IPS DF 6.9 (cell line): Measurements from ENCODE around the gene MIPOL1.
"Not testable (repeated sequence)": the region's sequence is repeated elsewhere in the genome, so short reads cannot be mapped to it uniquely, and the experiment has no call there.

Source experiments
- DNase-seq: peaks from one replicate; pipeline ENCODE4 v3.0.0-alpha.2; 2013; ENCODE audit warnings: low read depth, low spot score
- H3K27ac ChIP-seq: one replicate; pipeline ENCODE4 v1.5.1; 2013; ENCODE audit warnings: low read length, control low read depth
- H3K27me3 ChIP-seq: 2 replicates; pipeline ENCODE4 v1.6.1; 2013; ENCODE audit warnings: mild to moderate bottlenecking, low read length; ENCODE audit not compliant: control insufficient read depth, insufficient read depth
- H3K36me3 ChIP-seq: 2 replicates; pipeline ENCODE4 v1.6.1; 2013; ENCODE audit warnings: low read length; ENCODE audit not compliant: control insufficient read depth, insufficient read depth
- H3K4me1 ChIP-seq: 2 replicates; pipeline ENCODE4 v1.6.1; 2013; ENCODE audit warnings: low read length; ENCODE audit not compliant: control insufficient read depth, insufficient read depth
- H3K4me3 ChIP-seq: 2 replicates; pipeline ENCODE4 v1.5.1; 2013; ENCODE audit warnings: mild to moderate bottlenecking, low read length
- H3K9me3 ChIP-seq: 2 replicates; pipeline ENCODE4 v1.6.1; 2013; ENCODE audit warnings: low read length, inconsistent platforms; ENCODE audit not compliant: control insufficient read depth, insufficient read depth
- WGBS: extraction: QIAGEN DNeasy Blood & Tissue Kit; methylation state at CpG from one replicate; pipeline ENCODE4 v1.1.7; 2013; ENCODE audit warnings: mixed read lengths, missing lambda C conversion rate; ENCODE audit not compliant: insufficient read length, insufficient coverage; 5-methylcytosine and 5-hydroxymethylcytosine counted together

Gene MIPOL1

GRCh38 chr14:37230551-37231194 lies 32.9 kb downstream of the MIPOL1 start:
- no CpG with 5 or more reads among the region's 5 CpGs for WGBS
- no peak overlapping the region for H3K27ac ChIP-seq
- H3K4me1 ChIP-seq: no peaks in the 10 kb centered on the region
- H3K4me3 ChIP-seq: no peak overlapping the region
- H3K27me3 ChIP-seq: no peaks in the 10 kb centered on the region
- H3K36me3 ChIP-seq: no peaks in the 10 kb centered on the region
- H3K9me3 ChIP-seq: no peaks in the 10 kb centered on the region
- no peak for DNase-seq

- peak; percentile 41 for DNase-seq
Measured at GRCh38 chr14:37232907-37233481, 35.3 kb downstream of the MIPOL1 start.

GRCh38 chr14:37234222-37234621 lies 36.5 kb downstream of the MIPOL1 start:
- Histone ChIP-seq H3K9me3 (no peaks in the 10 kb centered on the region), H3K27ac (no peak overlapping the region), H3K4me3 (no peak overlapping the region), H3K27me3 (no peaks in the 10 kb centered on the region), H3K4me1 (no peaks in the 10 kb centered on the region), H3K36me3 (no peaks in the 10 kb centered on the region)
- WGBS: no CpG with 5 or more reads among the region's 3 CpGs
- no peak for DNase-seq

More at GRCh38 chr14:37232907-37233481, 35.3 kb downstream of the MIPOL1 start:
- no peaks in the 10 kb centered on the region for H3K36me3 ChIP-seq
- H3K27me3 ChIP-seq: no peaks in the 10 kb centered on the region
- no peak overlapping the region for H3K27ac ChIP-seq
- no CpG with 5 or more reads among the region's 1 CpG for WGBS
- H3K4me1 ChIP-seq: no peaks in the 10 kb centered on the region
- H3K4me3 ChIP-seq: no peak overlapping the region
- H3K9me3 ChIP-seq: no peaks in the 10 kb centered on the region

GRCh38 chr14:37236044-37236443 lies 38.3 kb downstream of the MIPOL1 start:
- H3K4me3 ChIP-seq, DNase-seq, H3K9me3 ChIP-seq, H3K4me1 ChIP-seq, H3K27me3 ChIP-seq, H3K36me3 ChIP-seq, H3K27ac ChIP-seq: not testable (repeated sequence)
- whole genome bisulfite sequencing: no CpG with 5 or more reads among the region's 4 CpGs

GRCh38 chr14:37237094-37237493 lies 39.4 kb downstream of the MIPOL1 start:
- no peaks in the 10 kb centered on the region for H3K9me3 ChIP-seq
- no peak for DNase-seq
- no peaks in the 10 kb centered on the region for H3K36me3 ChIP-seq
- H3K4me1 ChIP-seq: no peaks in the 10 kb centered on the region
- H3K27ac ChIP-seq: no peak overlapping the region
- H3K27me3 ChIP-seq: no peaks in the 10 kb centered on the region
- no peak overlapping the region for H3K4me3 ChIP-seq

GRCh38 chr14:37237735-37238200 lies 40.0 kb downstream of the MIPOL1 start:
- Histone ChIP-seq H3K4me3 (no peak overlapping the region), H3K27ac (no peak overlapping the region), H3K4me1 (no peaks in the 10 kb centered on the region), H3K27me3 (no peaks in the 10 kb centered on the region), H3K9me3 (no peaks in the 10 kb centered on the region), H3K36me3 (no peaks in the 10 kb centered on the region)
- WGBS: no CpG with 5 or more reads among the region's 5 CpGs
- no peak for DNase-seq

GRCh38 chr14:37241198-37241597 lies 43.5 kb downstream of the MIPOL1 start:
- H3K27me3 ChIP-seq: no peaks in the 10 kb centered on the region
- no peaks in the 10 kb centered on the region for H3K4me1 ChIP-seq
- no peak overlapping the region for H3K27ac ChIP-seq
- H3K9me3 ChIP-seq: no peaks in the 10 kb centered on the region
- H3K36me3 ChIP-seq: no peaks in the 10 kb centered on the region
- no CpG with 5 or more reads among the region's 4 CpGs for WGBS
- no peak for DNase-seq
- no peak overlapping the region for H3K4me3 ChIP-seq

- Histone ChIP-seq H3K27me3 (no peaks in the 10 kb centered on the region), H3K36me3 (no peaks in the 10 kb centered on the region), H3K9me3 (no peaks in the 10 kb centered on the region), H3K27ac (no peak overlapping the region), H3K4me3 (no peak overlapping the region), H3K4me1 (no peaks in the 10 kb centered on the region)
- no peak for DNase-seq
Measured at GRCh38 chr14:37246427-37246829, 48.7 kb downstream of the MIPOL1 start.

GRCh38 chr14:37247791-37248461 lies 50.2 kb downstream of the MIPOL1 start:
- H3K27ac ChIP-seq: no peak overlapping the region
- WGBS: no CpG with 5 or more reads among the region's 3 CpGs
- no peak for DNase-seq

GRCh38 chr14:37251775-37252174 lies 54.0 kb downstream of the MIPOL1 start:
- H3K36me3 ChIP-seq: no peaks in the 10 kb centered on the region
- H3K4me3 ChIP-seq: no peak overlapping the region
- H3K27ac ChIP-seq: no peak overlapping the region
- H3K4me1 ChIP-seq: no peaks in the 10 kb centered on the region
- H3K9me3 ChIP-seq: no peaks in the 10 kb centered on the region
- no peak for DNase-seq
- no peaks in the 10 kb centered on the region for H3K27me3 ChIP-seq

More at GRCh38 chr14:37247791-37248461, 50.2 kb downstream of the MIPOL1 start:
- no peak overlapping the region for H3K4me3 ChIP-seq
- H3K36me3 ChIP-seq: no peaks in the 10 kb centered on the region
- no peaks in the 10 kb centered on the region for H3K4me1 ChIP-seq
- H3K27me3 ChIP-seq: no peaks in the 10 kb centered on the region
- no peaks in the 10 kb centered on the region for H3K9me3 ChIP-seq

- H3K4me1 ChIP-seq: no peaks in the 10 kb centered on the region
- no peaks in the 10 kb centered on the region for H3K9me3 ChIP-seq
- H3K4me3 ChIP-seq: no peak overlapping the region
- WGBS: no CpG with 5 or more reads among the region's 1 CpG
- no peaks in the 10 kb centered on the region for H3K36me3 ChIP-seq
- H3K27me3 ChIP-seq: no peaks in the 10 kb centered on the region
- H3K27ac ChIP-seq: no peak overlapping the region
- DNase-seq: no peak
Measured at GRCh38 chr14:37252434-37252833, 54.7 kb downstream of the MIPOL1 start.
